ENCODE data around the gene RAB23. TPM values are rescaled to one million over a fixed set of nuclear protein-coding genes. Genes with fewer than 3 reads are reported as not detected.
A peak's percentile ranks its signal among the peaks of the same experiment; 100 is the strongest.

RAB23 gene
- total RNA-seq, 1 donor from 2014 or later: 21.4 TPM

DNA sequence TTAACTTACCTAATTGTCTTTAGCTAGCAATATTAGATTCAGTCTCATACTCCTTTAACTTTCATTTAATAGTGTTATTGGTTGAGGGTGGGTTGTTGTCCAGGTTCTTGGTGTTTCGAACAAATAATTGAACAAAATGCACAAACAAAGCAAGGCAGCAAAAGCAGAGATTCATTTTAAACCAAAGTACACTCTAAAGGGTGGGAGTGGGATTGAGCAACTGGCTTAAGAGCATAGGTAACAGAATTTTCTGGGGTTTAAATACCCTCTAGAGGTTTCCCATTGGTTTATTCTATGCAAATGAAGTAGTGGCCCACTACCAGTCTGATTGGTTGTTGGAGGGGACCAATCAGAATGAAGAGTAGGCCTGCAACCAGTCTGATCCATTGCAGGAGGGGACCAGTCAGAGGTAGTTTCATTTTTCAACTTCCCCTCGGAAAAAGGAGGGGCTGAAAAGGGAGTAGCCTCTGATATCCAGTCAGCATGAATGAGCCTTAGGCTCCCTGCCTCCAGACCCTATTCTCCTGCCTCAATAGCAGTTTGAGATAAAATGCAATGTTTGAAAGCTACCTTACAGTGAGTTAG is 26.3 kb upstream of the RAB23 start:
- H4K20me1 ChIP-seq (ENCODE audit: insufficient read depth, low read length): no peaks in the 10 kb centered on the region
- no peaks in the 10 kb centered on the region for H3K9me3 ChIP-seq (ENCODE audit: insufficient read depth, low read depth, low read length)
- H3K27ac ChIP-seq (ENCODE audit: low read depth, low read length): no peak overlapping the region
- H3K4me1 ChIP-seq (ENCODE audit: insufficient read depth, low read length): peaks cover 8% of the 10 kb centered on the region
- no peaks in the 10 kb centered on the region for H3K27me3 ChIP-seq (ENCODE audit: insufficient read depth, low read length)
- no peak overlapping the region for H2AFZ ChIP-seq (ENCODE audit: low read depth, low read length)
- no peaks in the 10 kb centered on the region for H3K36me3 Mint-ChIP-seq (ENCODE audit: low read depth, unreplicated experiment)
- H3K36me3 ChIP-seq (ENCODE audit: insufficient read depth, low read length): no peaks in the 10 kb centered on the region
- FAIRE-seq: no peak
- TF ChIP-seq, protein P1, sequence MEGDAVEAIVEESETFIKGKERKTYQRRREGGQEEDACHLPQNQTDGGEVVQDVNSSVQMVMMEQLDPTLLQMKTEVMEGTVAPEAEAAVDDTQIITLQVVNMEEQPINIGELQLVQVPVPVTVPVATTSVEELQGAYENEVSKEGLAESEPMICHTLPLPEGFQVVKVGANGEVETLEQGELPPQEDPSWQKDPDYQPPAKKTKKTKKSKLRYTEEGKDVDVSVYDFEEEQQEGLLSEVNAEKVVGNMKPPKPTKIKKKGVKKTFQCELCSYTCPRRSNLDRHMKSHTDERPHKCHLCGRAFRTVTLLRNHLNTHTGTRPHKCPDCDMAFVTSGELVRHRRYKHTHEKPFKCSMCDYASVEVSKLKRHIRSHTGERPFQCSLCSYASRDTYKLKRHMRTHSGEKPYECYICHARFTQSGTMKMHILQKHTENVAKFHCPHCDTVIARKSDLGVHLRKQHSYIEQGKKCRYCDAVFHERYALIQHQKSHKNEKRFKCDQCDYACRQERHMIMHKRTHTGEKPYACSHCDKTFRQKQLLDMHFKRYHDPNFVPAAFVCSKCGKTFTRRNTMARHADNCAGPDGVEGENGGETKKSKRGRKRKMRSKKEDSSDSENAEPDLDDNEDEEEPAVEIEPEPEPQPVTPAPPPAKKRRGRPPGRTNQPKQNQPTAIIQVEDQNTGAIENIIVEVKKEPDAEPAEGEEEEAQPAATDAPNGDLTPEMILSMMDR (IDR thresholded peaks at IDR 0.05; ENCODE audit: insufficient read depth, low read depth, low read length): no peak
- no peak for TF ChIP-seq EZH2 (IDR thresholded peaks at IDR 0.05; ENCODE audit: insufficient read depth, low read length)
- H3K27ac Mint-ChIP-seq (ENCODE audit: unreplicated experiment): no peak overlapping the region
- H3K4me3 ChIP-seq (ENCODE audit: insufficient read depth, low read depth, low read length): no peak overlapping the region
- no peak overlapping the region for H3K9ac ChIP-seq (ENCODE audit: low read length)
- no peak overlapping the region for H3K4me2 ChIP-seq (ENCODE audit: low read length)
- H3K4me3 Mint-ChIP-seq (ENCODE audit: unreplicated experiment): no peak overlapping the region
- H3K9me3 Mint-ChIP-seq (ENCODE audit: unreplicated experiment): no peaks in the 10 kb centered on the region
- no peaks in the 10 kb centered on the region for H3K27me3 Mint-ChIP-seq (ENCODE audit: low read depth, unreplicated experiment)
- no peaks in the 10 kb centered on the region for H3K79me2 ChIP-seq (ENCODE audit: insufficient read depth, low read length)
- DNase-seq (ENCODE audit: low read depth): no peak
- peaks cover 8% of the 10 kb centered on the region for H3K4me1 Mint-ChIP-seq (ENCODE audit: low read depth, unreplicated experiment)

DNA sequence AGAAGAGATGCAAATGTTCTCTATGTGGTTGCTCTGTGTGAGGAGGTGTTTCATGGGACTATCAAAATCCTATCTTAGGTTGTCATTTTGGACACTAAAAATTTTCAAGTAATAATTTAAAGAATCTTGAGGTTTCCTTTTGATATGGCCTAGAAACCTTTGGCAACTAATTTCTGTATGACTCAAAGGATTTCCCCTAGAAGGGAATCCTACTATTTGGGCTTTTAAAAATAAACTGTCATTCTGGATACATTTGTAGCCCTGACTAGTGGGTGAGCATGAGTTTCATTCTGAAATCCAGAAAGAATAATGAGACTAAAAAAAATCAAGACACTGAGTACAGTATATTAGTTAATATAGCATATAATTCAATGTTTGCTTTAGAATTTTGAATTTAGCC is 25.5 kb upstream of the RAB23 start:
- no peaks in the 10 kb centered on the region for H3K27me3 Mint-ChIP-seq (ENCODE audit: low read depth, unreplicated experiment)
- no peak overlapping the region for H3K27ac ChIP-seq (ENCODE audit: low read depth, low read length)

DNA sequence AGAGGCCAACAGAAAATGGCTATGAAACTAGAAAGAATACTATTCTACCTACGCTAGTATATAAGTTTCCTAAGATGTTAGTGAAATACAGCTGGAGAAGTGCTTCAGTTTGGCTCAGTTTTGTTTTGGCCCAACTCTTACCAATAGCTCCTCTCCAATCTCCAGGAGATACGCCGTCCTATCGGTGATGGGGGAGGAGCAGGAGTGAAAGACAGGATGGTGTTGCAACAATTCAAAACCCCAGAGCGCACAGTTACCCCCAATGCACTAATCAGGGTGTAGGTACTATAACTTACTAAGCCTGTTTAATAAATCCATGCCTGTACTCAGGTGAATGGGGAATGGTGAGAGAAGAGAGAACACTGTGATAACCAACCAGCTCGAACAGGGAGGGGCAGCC is 24.2 kb upstream of the RAB23 start:
- Histone ChIP-seq H3K27me3 (ENCODE audit: insufficient read depth, low read length) (no peaks in the 10 kb centered on the region), H3K9me3 (ENCODE audit: insufficient read depth, low read depth, low read length) (no peaks in the 10 kb centered on the region), H2AFZ (ENCODE audit: low read depth, low read length) (no peak overlapping the region), H3K9ac (ENCODE audit: low read length) (no peak overlapping the region), H3K4me2 (ENCODE audit: low read length) (no peak overlapping the region), H3K27ac (ENCODE audit: low read depth, low read length) (no peak overlapping the region), H3K4me1 (ENCODE audit: insufficient read depth, low read length) (peaks cover 11% of the 10 kb centered on the region), H3K79me2 (ENCODE audit: insufficient read depth, low read length) (no peaks in the 10 kb centered on the region), H4K20me1 (ENCODE audit: insufficient read depth, low read length) (no peaks in the 10 kb centered on the region), H3K4me3 (ENCODE audit: insufficient read depth, low read depth, low read length) (no peak overlapping the region), H3K36me3 (ENCODE audit: insufficient read depth, low read length) (no peaks in the 10 kb centered on the region)
- Mint-ChIP-seq H3K36me3 (ENCODE audit: low read depth, unreplicated experiment) (no peaks in the 10 kb centered on the region), H3K27me3 (ENCODE audit: low read depth, unreplicated experiment) (no peaks in the 10 kb centered on the region), H3K27ac (ENCODE audit: unreplicated experiment) (no peak overlapping the region), H3K4me3 (ENCODE audit: unreplicated experiment) (no peak overlapping the region), H3K4me1 (ENCODE audit: low read depth, unreplicated experiment) (no peaks in the 10 kb centered on the region), H3K9me3 (ENCODE audit: unreplicated experiment) (no peaks in the 10 kb centered on the region)
- DNase-seq (ENCODE audit: low read depth) (no peak), FAIRE-seq (no peak)
- no peak for TF ChIP-seq EZH2 (IDR thresholded peaks at IDR 0.05; ENCODE audit: insufficient read depth, low read length)
- TF ChIP-seq, protein P1 (IDR thresholded peaks at IDR 0.05; ENCODE audit: insufficient read depth, low read depth, low read length): no peak

More for the DNA sequence above, 25.5 kb upstream of the RAB23 start:
- Mint-ChIP-seq H3K36me3 (ENCODE audit: low read depth, unreplicated experiment) (no peaks in the 10 kb centered on the region), H3K27ac (ENCODE audit: unreplicated experiment) (no peak overlapping the region), H3K9me3 (ENCODE audit: unreplicated experiment) (no peaks in the 10 kb centered on the region), H3K4me3 (ENCODE audit: unreplicated experiment) (no peak overlapping the region), H3K4me1 (ENCODE audit: low read depth, unreplicated experiment) (peaks cover under 1% of the 10 kb centered on the region)
- no peak overlapping the region for H3K4me3 ChIP-seq (ENCODE audit: insufficient read depth, low read depth, low read length)
- no peaks in the 10 kb centered on the region for H3K36me3 ChIP-seq (ENCODE audit: insufficient read depth, low read length)
- TF ChIP-seq EZH2 (IDR thresholded peaks at IDR 0.05; ENCODE audit: insufficient read depth, low read length): no peak
- TF ChIP-seq, protein P1 (IDR thresholded peaks at IDR 0.05; ENCODE audit: insufficient read depth, low read depth, low read length): no peak
- FAIRE-seq: no peak
- H3K79me2 ChIP-seq (ENCODE audit: insufficient read depth, low read length): no peaks in the 10 kb centered on the region
- no peak overlapping the region for H3K4me2 ChIP-seq (ENCODE audit: low read length)
- no peaks in the 10 kb centered on the region for H4K20me1 ChIP-seq (ENCODE audit: insufficient read depth, low read length)
- no peaks in the 10 kb centered on the region for H3K9me3 ChIP-seq (ENCODE audit: insufficient read depth, low read depth, low read length)
- peaks cover 7% of the 10 kb centered on the region for H3K4me1 ChIP-seq (ENCODE audit: insufficient read depth, low read length)
- no peaks in the 10 kb centered on the region for H3K27me3 ChIP-seq (ENCODE audit: insufficient read depth, low read length)
- DNase-seq (ENCODE audit: low read depth): peak; percentile 38
- no peak overlapping the region for H2AFZ ChIP-seq (ENCODE audit: low read depth, low read length)
- H3K9ac ChIP-seq (ENCODE audit: low read length): no peak overlapping the region
